Osteoblast (primary cell): ENCODE data around the gene TOR4A. TPM values are rescaled to one million over a fixed set of nuclear protein-coding genes. Genes with fewer than 3 reads are reported as not detected.

ENCODE experiments used
- DNase-seq: peaks from one replicate; pipeline ENCODE4 v3.0.0; 2011; ENCODE audit warnings: low spot score, mixed read lengths; ENCODE audit not compliant: insufficient read length; ENCODE audit errors: missing footprints
- H2AFZ ChIP-seq: 2 replicates; pipeline ENCODE4 v1.6.0; 2011; ENCODE audit warnings: mild to moderate bottlenecking, low read length
- H3K27ac ChIP-seq: 2 replicates; pipeline ENCODE4 v1.5.1; 2011; ENCODE audit warnings: mild to moderate bottlenecking, low read depth, low read length, moderate library complexity
- H3K27me3 ChIP-seq: 2 replicates; pipeline ENCODE4 v1.6.0; 2012; ENCODE audit warnings: mild to moderate bottlenecking, control low read depth, inconsistent platforms, low read length, moderate library complexity; ENCODE audit not compliant: insufficient read depth
- H3K36me3 ChIP-seq: 2 replicates; pipeline ENCODE4 v1.5.1; 2011; ENCODE audit warnings: mild to moderate bottlenecking, low read length, control low read depth, moderate library complexity; ENCODE audit not compliant: insufficient read depth
- H3K4me1 ChIP-seq: 2 replicates; pipeline ENCODE4 v1.5.1; 2011; ENCODE audit warnings: mild to moderate bottlenecking, low read length, control low read depth, moderate library complexity; ENCODE audit not compliant: insufficient read depth
- H3K4me2 ChIP-seq: 2 replicates; pipeline ENCODE4 v1.6.0; 2011; ENCODE audit warnings: mild to moderate bottlenecking, low read length; ENCODE audit not compliant: insufficient read depth
- H3K4me3 ChIP-seq: fragments of 200-600 bp; sonication (generic); 3 replicates; pipeline ENCODE4 v1.5.1; 2012; ENCODE audit warnings: mild to moderate bottlenecking, low read length, inconsistent platforms; ENCODE audit not compliant: insufficient read depth
- H3K79me2 ChIP-seq: 2 replicates; pipeline ENCODE4 v1.6.0; 2012; ENCODE audit warnings: mild to moderate bottlenecking, low read length, control low read depth, inconsistent platforms; ENCODE audit not compliant: insufficient read depth
- H3K9me3 ChIP-seq: 2 replicates; pipeline ENCODE4 v1.5.1; 2011; ENCODE audit warnings: low read depth, low read length, control low read depth
- H4K20me1 ChIP-seq: 2 replicates; pipeline ENCODE4 v1.6.0; 2012; ENCODE audit warnings: mild to moderate bottlenecking, low read length, control low read depth; ENCODE audit not compliant: insufficient read depth
- total RNA-seq: library from RNA; depleted of rRNA; stranded (reverse); fragments of >200 nt; gene quantifications from 2 replicates; pipeline ENCODE4 v1.2.3, GENCODE V29; 2012
- TF ChIP-seq, protein P1 (sequence below): IDR thresholded peaks from 2 replicates; pipeline ENCODE4 v1.5.1; 2011; ENCODE audit warnings: mild to moderate bottlenecking, low read depth, low read length, moderate library complexity; ENCODE audit errors: extremely low read depth

The TOR4A gene
- total RNA-seq, 1 donor, result 2.5 TPM

DNA sequence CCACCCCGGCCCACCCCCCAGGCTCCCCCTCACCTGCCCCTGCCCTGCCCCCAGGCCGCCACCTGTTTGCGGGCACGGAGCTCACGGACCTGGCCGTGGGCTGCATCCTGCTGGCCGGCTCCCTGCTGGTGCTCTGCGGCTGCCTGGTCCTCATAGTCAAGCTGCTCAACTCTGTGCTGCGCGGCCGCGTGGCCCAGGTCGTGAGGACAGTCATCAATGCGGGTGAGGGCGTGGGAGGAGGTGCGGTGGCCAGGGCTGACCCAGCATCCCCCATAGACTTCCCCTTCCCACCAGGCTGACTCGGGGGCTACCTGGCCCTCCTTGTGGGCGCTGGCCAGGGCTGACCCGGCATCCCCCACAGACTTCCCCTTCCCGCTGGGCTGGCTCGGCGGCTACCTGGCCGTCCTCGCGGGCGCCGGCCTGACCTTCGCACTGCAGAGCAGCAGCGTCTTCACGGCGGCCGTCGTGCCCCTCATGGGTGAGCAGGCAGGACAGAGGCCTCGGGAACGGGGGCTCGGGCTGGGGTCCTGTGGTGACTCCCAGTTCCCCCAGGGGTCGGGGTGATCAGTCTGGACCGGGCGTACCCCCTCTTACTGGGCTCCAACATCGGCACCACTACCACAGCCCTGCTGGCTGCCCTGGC lies 43.4 kb upstream of the TOR4A start:
- Histone ChIP-seq H3K27me3 (no peaks in the 10 kb centered on the region), H3K4me3 (no peak overlapping the region), H3K79me2 (peaks cover 20% of the 10 kb centered on the region), H3K4me2 (no peak overlapping the region), H3K9me3 (no peaks in the 10 kb centered on the region), H3K4me1 (peaks cover 3% of the 10 kb centered on the region), H4K20me1 (peaks cover 10% of the 10 kb centered on the region), H2AFZ (no peak overlapping the region), H3K27ac (no peak overlapping the region), H3K36me3 (no peaks in the 10 kb centered on the region)
- DNase-seq, result no peak
- TF ChIP-seq, protein P1, sequence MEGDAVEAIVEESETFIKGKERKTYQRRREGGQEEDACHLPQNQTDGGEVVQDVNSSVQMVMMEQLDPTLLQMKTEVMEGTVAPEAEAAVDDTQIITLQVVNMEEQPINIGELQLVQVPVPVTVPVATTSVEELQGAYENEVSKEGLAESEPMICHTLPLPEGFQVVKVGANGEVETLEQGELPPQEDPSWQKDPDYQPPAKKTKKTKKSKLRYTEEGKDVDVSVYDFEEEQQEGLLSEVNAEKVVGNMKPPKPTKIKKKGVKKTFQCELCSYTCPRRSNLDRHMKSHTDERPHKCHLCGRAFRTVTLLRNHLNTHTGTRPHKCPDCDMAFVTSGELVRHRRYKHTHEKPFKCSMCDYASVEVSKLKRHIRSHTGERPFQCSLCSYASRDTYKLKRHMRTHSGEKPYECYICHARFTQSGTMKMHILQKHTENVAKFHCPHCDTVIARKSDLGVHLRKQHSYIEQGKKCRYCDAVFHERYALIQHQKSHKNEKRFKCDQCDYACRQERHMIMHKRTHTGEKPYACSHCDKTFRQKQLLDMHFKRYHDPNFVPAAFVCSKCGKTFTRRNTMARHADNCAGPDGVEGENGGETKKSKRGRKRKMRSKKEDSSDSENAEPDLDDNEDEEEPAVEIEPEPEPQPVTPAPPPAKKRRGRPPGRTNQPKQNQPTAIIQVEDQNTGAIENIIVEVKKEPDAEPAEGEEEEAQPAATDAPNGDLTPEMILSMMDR, result no peak

DNA sequence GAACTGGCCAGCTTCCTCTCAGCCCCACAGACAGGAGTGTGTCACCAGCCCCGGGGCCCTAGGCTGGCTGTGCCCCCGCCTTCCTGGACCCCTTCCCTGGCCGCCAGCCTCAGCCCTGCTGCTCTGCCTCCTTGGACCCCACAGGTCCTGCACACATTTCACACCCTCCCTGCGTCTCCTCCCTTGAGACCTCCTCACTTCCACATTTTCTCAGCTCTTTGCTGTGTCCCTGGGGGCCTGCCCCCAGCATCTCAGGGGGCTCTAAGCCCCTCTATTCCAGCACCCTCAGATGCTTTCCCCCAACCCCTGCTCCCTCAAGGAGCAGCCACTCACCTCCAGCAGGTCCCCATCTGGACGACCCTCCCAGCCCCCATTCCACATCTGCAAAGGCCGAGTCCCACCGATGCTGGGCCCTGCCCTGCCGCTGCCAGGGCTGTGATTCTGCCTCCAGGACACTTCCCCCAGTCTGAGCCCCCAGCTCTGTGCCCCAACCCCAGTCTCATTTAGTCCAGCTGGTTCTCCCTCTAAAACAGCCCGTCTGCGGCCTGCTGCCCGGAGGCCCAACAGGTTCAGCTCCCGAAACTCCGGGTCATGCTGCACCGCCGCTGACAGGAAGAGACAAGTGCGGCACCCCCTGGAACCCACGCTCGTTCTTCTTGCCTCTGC lies 42.6 kb upstream of the TOR4A start:
- Histone ChIP-seq H2AFZ (no peak overlapping the region), H3K36me3 (no peaks in the 10 kb centered on the region), H3K9me3 (no peaks in the 10 kb centered on the region), H3K27ac (no peak overlapping the region), H3K27me3 (no peaks in the 10 kb centered on the region), H3K4me3 (no peak overlapping the region), H3K4me2 (no peak overlapping the region), H3K4me1 (peaks cover 3% of the 10 kb centered on the region), H4K20me1 (peaks cover 10% of the 10 kb centered on the region), H3K79me2 (peaks cover 20% of the 10 kb centered on the region)
- DNase-seq, result no peak
- TF ChIP-seq, protein P1, result no peak

DNA sequence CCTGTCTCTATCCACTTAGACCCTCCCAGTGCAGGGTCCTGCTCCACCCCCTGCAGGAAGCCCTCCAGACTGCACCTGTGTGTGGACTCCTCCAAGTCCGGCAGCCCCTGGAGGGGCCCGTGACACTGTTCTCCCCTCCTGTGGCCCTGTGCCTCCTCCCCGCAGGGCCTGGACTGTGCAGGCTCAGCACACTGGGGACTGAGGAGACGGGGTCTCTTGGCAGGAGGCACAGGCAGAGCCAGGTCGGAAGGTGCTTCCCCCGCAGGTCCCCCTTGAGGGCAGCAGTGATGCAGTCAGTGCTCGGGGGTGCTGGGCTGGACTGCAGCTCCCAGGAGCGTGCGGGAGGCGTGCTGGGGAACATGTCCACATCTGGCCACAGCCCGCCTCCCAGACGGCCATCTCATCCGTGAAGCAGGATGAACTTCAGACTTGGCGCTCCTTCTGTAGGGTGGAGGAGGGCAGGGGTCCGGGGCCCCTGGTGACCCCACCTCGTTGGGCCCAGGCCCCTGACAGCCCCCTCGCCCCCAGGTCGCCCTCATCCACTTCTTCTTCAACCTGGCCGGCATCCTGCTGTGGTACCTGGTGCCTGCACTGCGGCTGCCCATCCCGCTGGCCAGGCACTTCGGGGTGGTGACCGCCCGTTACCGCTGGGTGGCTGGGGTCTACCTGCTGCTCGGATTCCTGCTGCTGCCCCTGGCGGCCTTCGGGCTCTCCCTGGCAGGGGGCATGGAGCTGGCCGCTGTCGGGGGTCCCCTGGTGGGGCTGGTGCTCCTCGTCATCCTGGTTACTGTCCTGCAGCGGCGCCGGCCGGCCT lies 41.9 kb upstream of the TOR4A start:
- no peak overlapping the region for H3K4me2 ChIP-seq
- peaks cover 20% of the 10 kb centered on the region for H3K79me2 ChIP-seq
- H2AFZ ChIP-seq, result no peak overlapping the region
- no peaks in the 10 kb centered on the region for H3K27me3 ChIP-seq
- TF ChIP-seq, protein P1, result no peak
- H3K9me3 ChIP-seq, result no peaks in the 10 kb centered on the region
- H3K4me3 ChIP-seq, result no peak overlapping the region
- H3K27ac ChIP-seq, result no peak overlapping the region
- no peak for DNase-seq
- H3K36me3 ChIP-seq, result no peaks in the 10 kb centered on the region
- peaks cover 10% of the 10 kb centered on the region for H4K20me1 ChIP-seq
- H3K4me1 ChIP-seq, result peaks cover 3% of the 10 kb centered on the region
